ENCODE measurements around the gene MRGPRX3. TPM values are rescaled to one million over a fixed set of nuclear protein-coding genes. Genes with fewer than 3 reads are reported as not detected.

MRGPRX3 gene
- total and polyA plus RNA-seq, 2 of the 8 experiments (the other 6 are each of a cell fraction or from before 2014, with no cell fraction given): not detected

DNA sequence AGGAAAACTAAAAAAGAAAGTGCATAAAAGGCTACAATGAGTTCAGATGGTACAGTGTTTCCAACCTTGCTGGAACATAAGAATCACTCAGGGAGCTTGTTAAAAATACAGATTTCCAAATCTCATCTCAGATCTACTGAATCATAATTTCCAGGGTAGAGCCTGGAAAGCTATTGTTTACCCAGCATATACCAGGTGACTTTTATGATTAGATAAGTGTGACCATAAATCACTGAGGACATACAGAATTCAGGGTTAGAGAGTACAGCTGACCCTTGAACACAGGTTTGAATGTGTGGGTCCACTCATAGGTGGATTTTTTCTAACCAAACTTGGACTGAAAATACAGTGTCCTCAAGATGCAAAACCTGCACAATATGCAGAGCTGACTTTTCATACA lies 38.4 kb upstream of the MRGPRX3 start:
- no peak overlapping the region for H3K23ac ChIP-seq (ENCODE audit: insufficient read length)

More for the DNA sequence above, 38.4 kb upstream of the MRGPRX3 start:
- TF ChIP-seq POU5F1 (IDR thresholded peaks at IDR 0.05; ENCODE audit: low read depth, low read length) (no peak), CTBP2 (IDR thresholded peaks at IDR 0.05; ENCODE audit: borderline replicate concordance, insufficient read depth, insufficient read length, low read length) (no peak), SIN3A (conservative IDR thresholded peaks at IDR 0.05 in 1 of 2, IDR thresholded peaks at IDR 0.05 in 1 of 2; ENCODE audit: low read depth in 1 of 2, low read length in 2 of 2) (no peak), BACH1 (IDR thresholded peaks at IDR 0.05; ENCODE audit: low read length) (no peak), SRF (IDR thresholded peaks at IDR 0.05; ENCODE audit: low read depth, low read length) (no peak), PHF8 (conservative IDR thresholded peaks at IDR 0.05; ENCODE audit: low read depth, low read length) (no peak), EGR1 (IDR thresholded peaks at IDR 0.05; ENCODE audit: borderline replicate concordance, low read depth, low read length) (no peak), CHD2 (IDR thresholded peaks at IDR 0.05; ENCODE audit: low read length) (no peak), ASH2L (IDR thresholded peaks at IDR 0.05; ENCODE audit: low read length) (no peak), NRF1 (IDR thresholded peaks at IDR 0.05; ENCODE audit: low read depth, low read length) (no peak)
- H4K8ac ChIP-seq (ENCODE audit: extremely low read depth, insufficient read depth, low read length): no peak overlapping the region
- H3K4me3 ChIP-seq (ENCODE audit: extremely low read depth in 1 of 4, insufficient read depth in 2 of 4, low read depth in 3 of 4, low read length in 4 of 4): no peak overlapping the region
- peaks cover 9 to 73% (median 48%) of the 10 kb centered on the region in 4 experiments for H3K36me3 ChIP-seq (ENCODE audit: control insufficient read depth in 2 of 4, insufficient read depth in 4 of 4, low read length in 3 of 4)
- no peaks in the 10 kb centered on the region for H3K4me1 ChIP-seq (replicated peaks in 1 of 4; ENCODE audit: control insufficient read depth in 3 of 4, insufficient read depth in 4 of 4, low read length in 3 of 4)
- no peak overlapping the region for H4K5ac ChIP-seq (ENCODE audit: insufficient read length, low read depth, low read length)
- no peak overlapping the region for H2BK12ac ChIP-seq (ENCODE audit: low read depth, low read length)
- no peak overlapping the region for H2BK15ac ChIP-seq (ENCODE audit: low read length)
- no peak overlapping the region for H3K27ac ChIP-seq (ENCODE audit: low read depth, low read length)
- no peak overlapping the region for H2AFZ ChIP-seq (ENCODE audit: low read length)
- H2BK20ac ChIP-seq (ENCODE audit: low read length): no peak overlapping the region
- FAIRE-seq: no peak
- H2BK5ac ChIP-seq (ENCODE audit: low read depth, low read length): no peak overlapping the region
- H3K18ac ChIP-seq (ENCODE audit: extremely low read depth, low read length): no peak overlapping the region
- peaks cover 0 to 6% of the 10 kb centered on the region in 2 experiments for H4K20me1 ChIP-seq (replicated peaks in 1 of 2; ENCODE audit: control insufficient read depth in 1 of 2, insufficient read depth in 2 of 2, low read length in 2 of 2)
- ChIA-PET CTCF (ENCODE audit: partially characterized antibody) (interaction anchor here (0.8 to 2.5 kb wide), 5 partner anchors 9 to 115 kb away, joined by 4 to 6 read pairs (median 4); partner anchors contain the start of gene SAAL1), POLR2A (ENCODE audit: partially characterized antibody) (interaction anchor here (1.1 kb wide), 1 partner anchor 13 kb away, joined by 4 read pairs; no protein-coding TSS in a partner anchor)
- DNase-seq (ENCODE audit: low read depth in 1 of 2, low spot score in 2 of 2): no peak
- H3K9me3 ChIP-seq (ENCODE audit: insufficient read depth in 2 of 2, low read depth in 1 of 2, low read length in 1 of 2): no peaks in the 10 kb centered on the region
- no peak overlapping the region for H3K4ac ChIP-seq (replicated peaks; ENCODE audit: insufficient read length, low read depth, low read length)
- H3K23me2 ChIP-seq (ENCODE audit: low read depth, low read length): no peaks in the 10 kb centered on the region
- no peaks in the 10 kb centered on the region; the same call in 1 of the 2 replicates for H3K79me1 ChIP-seq (ENCODE audit: low read depth, low read length)
- H4K91ac ChIP-seq (replicated peaks; ENCODE audit: insufficient read length, low read length): no peak overlapping the region
- no peak overlapping the region for H2BK120ac ChIP-seq (replicated peaks; ENCODE audit: low read depth, low read length)
- no peak overlapping the region for H3K14ac ChIP-seq (ENCODE audit: insufficient read length)
- no peak overlapping the region for H3K4me2 ChIP-seq (ENCODE audit: insufficient read depth in 1 of 2, low read depth in 2 of 2, low read length in 2 of 2)
- H3K27me3 ChIP-seq (replicated peaks in 1 of 4; ENCODE audit: control insufficient read depth in 3 of 4, extremely low read depth in 1 of 4, insufficient read depth in 3 of 4, low read length in 3 of 4): no peaks in the 10 kb centered on the region
- no peak overlapping the region for H3K9ac ChIP-seq (replicated peaks in 1 of 4; ENCODE audit: extremely low read depth in 1 of 4, low read depth in 3 of 4, low read length in 3 of 4)
- no peak overlapping the region for H3K56ac ChIP-seq (replicated peaks; ENCODE audit: insufficient read length, low read depth, low read length)
- no peak overlapping the region for H2AK5ac ChIP-seq (ENCODE audit: low read depth, low read length)
- H3K79me2 ChIP-seq (ENCODE audit: control insufficient read depth in 1 of 2, insufficient read depth in 2 of 2, low read length in 2 of 2): peaks cover 0 to 12% of the 10 kb centered on the region in 2 experiments; a peak in 2 of 4 replicates
